GM18498 (cell line): ENCODE results near the gene DNAJC28.
"Not testable (repeated sequence)": the region's sequence is repeated elsewhere in the genome, so short reads cannot be mapped to it uniquely, and the experiment has no call there.

Source experiments
- ATAC-seq: cut with Tn5 transposase; IDR thresholded peaks from one replicate; pipeline ENCODE4 v1.9.1; 2021; ENCODE audit warnings: mild to moderate bottlenecking, moderate library complexity; ENCODE audit not compliant: unreplicated experiment

DNAJC28 gene

GRCh38 chr21:33487996-33488395 is 3.5 kb downstream of the DNAJC28 start:
- ATAC-seq = no peak

GRCh38 chr21:33481314-33481943 is 10.1 kb downstream of the DNAJC28 start:
- no peak for ATAC-seq

GRCh38 chr21:33480481-33481103 is 10.9 kb downstream of the DNAJC28 start:
- ATAC-seq = no peak

GRCh38 chr21:33479679-33480480 is 11.6 kb downstream of the DNAJC28 start, which contains the start of gene TMEM50B:
Gene TMEM50B, minus strand, starts transcription at chr21:33479974. Its CDS starts 11,089 bp downstream, at chr21:33468885.
- peak; percentile 90 for ATAC-seq

- ATAC-seq = peak; percentile 28
These were observed 12.4 kb downstream of the DNAJC28 start for GRCh38 chr21:33478935-33479678.

- ATAC-seq = no peak
These were observed 13.3 kb downstream of the DNAJC28 start for GRCh38 chr21:33478182-33478581.

- no peak for ATAC-seq
These were observed 14.4 kb downstream of the DNAJC28 start for GRCh38 chr21:33477066-33477465.

GRCh38 chr21:33473344-33473743 is 18.2 kb downstream of the DNAJC28 start:
- ATAC-seq = no peak

GRCh38 chr21:33470701-33471100 is 20.8 kb downstream of the DNAJC28 start:
- ATAC-seq = no peak

- ATAC-seq = not testable (repeated sequence)
These were observed 22.3 kb downstream of the DNAJC28 start for GRCh38 chr21:33469183-33469582.

- ATAC-seq = no peak
These were observed 29.8 kb downstream of the DNAJC28 start for GRCh38 chr21:33461538-33462250.

- no peak for ATAC-seq
These were observed 32.7 kb downstream of the DNAJC28 start for GRCh38 chr21:33458861-33459260.

GRCh38 chr21:33455686-33456446 is 35.6 kb downstream of the DNAJC28 start:
- ATAC-seq = no peak

GRCh38 chr21:33452362-33452761 is 39.2 kb downstream of the DNAJC28 start:
- no peak for ATAC-seq

GRCh38 chr21:33451634-33452071 is 39.9 kb downstream of the DNAJC28 start:
- no peak for ATAC-seq

GRCh38 chr21:33449616-33450015 is 41.9 kb downstream of the DNAJC28 start:
- no peak for ATAC-seq

GRCh38 chr21:33446620-33447019 is 44.9 kb downstream of the DNAJC28 start:
- not testable (repeated sequence) for ATAC-seq

- no peak for ATAC-seq
These were observed 47.0 kb downstream of the DNAJC28 start for GRCh38 chr21:33444499-33444898.

- no peak for ATAC-seq
These were observed 48.3 kb downstream of the DNAJC28 start for GRCh38 chr21:33443194-33443593.
